Heart left ventricle (tissue), 13 donors: Measurements from ENCODE around the gene PTBP3.

Experiments used
- POLR2A ChIP-seq, 2 donors: fragments of 450-650 bp; IDR thresholded peaks; one replicate each; pipeline ENCODE4 v1.6.1; 2017; ENCODE audit warnings: antibody characterized with exemption in 2 of 2, mild to moderate bottlenecking in 2 of 2, moderate library complexity in 2 of 2
- TF ChIP-seq, protein P1 (sequence below), 12 donors: fragments of 200-600 bp; sonication (generic) in 4 of 12; IDR thresholded peaks; one replicate each; pipeline versions ENCODE4 v1.5.0 to v1.8.0; 2018 to 2022; ENCODE audit warnings: antibody characterized with exemption in 12 of 12, mild to moderate bottlenecking in 5 of 12
- donor health status: ischemic (EF 13 %, LVEDD 7.1; RV severe dilation, severe dysfunction).
- donor health status: DM: no; HTN: yes; CAD: no.
- donor health status: DM: no; HTN: no; CAD: no.
- donor health status: ischemic (EF 25% LVEDD 6.9; RV normal size, moderate dysfunction).
- donor health status: ischemic (EF 25% LVEDD 5.7; RV mildly dilated, moderate dysfunction).
- donor health status: ischemic (EF 35%, LVEDD 5.7; RV mildly dilated, moderate dysfunction).
- donor health status: nonischemic (EF 11% LVEDD 7.7; RV severe dilation, severe dysfunction).
- donor health status: DM: yes; HTN: yes; CAD: no.
- donor health status: PGD.
- donor health status: ischemic (EF 29% LVEDD 5.4; RV normal size, mild dysfunction).
- donor health status: nonischemic (EF 23%, LVEDD 6.1; RV moderate dilation, normal function).

GRCh38 chr9:112169368-112169767 is 164.1 kb downstream of the PTBP3 start:
- TF ChIP-seq, protein P1, sequence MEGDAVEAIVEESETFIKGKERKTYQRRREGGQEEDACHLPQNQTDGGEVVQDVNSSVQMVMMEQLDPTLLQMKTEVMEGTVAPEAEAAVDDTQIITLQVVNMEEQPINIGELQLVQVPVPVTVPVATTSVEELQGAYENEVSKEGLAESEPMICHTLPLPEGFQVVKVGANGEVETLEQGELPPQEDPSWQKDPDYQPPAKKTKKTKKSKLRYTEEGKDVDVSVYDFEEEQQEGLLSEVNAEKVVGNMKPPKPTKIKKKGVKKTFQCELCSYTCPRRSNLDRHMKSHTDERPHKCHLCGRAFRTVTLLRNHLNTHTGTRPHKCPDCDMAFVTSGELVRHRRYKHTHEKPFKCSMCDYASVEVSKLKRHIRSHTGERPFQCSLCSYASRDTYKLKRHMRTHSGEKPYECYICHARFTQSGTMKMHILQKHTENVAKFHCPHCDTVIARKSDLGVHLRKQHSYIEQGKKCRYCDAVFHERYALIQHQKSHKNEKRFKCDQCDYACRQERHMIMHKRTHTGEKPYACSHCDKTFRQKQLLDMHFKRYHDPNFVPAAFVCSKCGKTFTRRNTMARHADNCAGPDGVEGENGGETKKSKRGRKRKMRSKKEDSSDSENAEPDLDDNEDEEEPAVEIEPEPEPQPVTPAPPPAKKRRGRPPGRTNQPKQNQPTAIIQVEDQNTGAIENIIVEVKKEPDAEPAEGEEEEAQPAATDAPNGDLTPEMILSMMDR (IDR thresholded peaks at IDR 0.05): no peak
- no peak for TF ChIP-seq POLR2A (IDR thresholded peaks at IDR 0.05)
